HL-60 (cell line): Measurements from ENCODE around the gene SYCN.

Source experiments
- GABPA ChIP-seq: IDR thresholded peaks from 2 replicates; pipeline ENCODE4 v1.6.1; 2012; ENCODE audit warnings: low read depth
- POLR2AphosphoS5 ChIP-seq: IDR thresholded peaks from 2 replicates; pipeline ENCODE4 v1.6.1; 2012; ENCODE audit warnings: low read depth
- SPI1 ChIP-seq: IDR thresholded peaks from 2 replicates; pipeline ENCODE4 v1.6.1; 2012; ENCODE audit warnings: low read depth, mild to moderate bottlenecking, borderline replicate concordance
- TF ChIP-seq, protein P1 (sequence below): IDR thresholded peaks from one replicate; pipeline ENCODE4 v1.5.1; 2011; ENCODE audit warnings: low read length, control low read depth, inconsistent platforms; ENCODE audit not compliant: insufficient read depth
- TF ChIP-seq, protein P2 (sequence below): IDR thresholded peaks from 2 replicates; pipeline ENCODE4 v1.6.1; 2012; ENCODE audit warnings: low read depth; ENCODE audit not compliant: insufficient replicate concordance

DNA sequence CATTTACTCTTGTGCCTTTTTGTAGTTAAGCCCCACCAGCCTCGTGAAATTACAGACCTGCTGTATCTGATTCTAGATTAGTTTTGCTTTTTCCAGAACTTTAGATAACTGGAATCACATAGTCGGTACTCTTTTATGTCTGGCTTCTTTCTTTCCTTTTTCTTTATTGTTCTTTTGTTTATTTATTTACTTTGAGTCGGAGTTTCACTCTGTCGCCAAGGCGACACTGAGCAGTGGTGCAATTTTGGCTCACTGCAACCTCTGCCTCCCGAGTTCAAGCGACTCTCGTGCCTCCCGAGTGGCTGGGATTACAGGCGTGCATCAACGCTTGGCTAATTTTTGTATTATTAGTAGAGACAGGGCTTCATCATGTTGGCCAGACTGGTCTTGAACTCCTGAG is 13.3 kb downstream of the SYCN start:
- TF ChIP-seq POLR2AphosphoS5 = no peak
- TF ChIP-seq, protein P1, sequence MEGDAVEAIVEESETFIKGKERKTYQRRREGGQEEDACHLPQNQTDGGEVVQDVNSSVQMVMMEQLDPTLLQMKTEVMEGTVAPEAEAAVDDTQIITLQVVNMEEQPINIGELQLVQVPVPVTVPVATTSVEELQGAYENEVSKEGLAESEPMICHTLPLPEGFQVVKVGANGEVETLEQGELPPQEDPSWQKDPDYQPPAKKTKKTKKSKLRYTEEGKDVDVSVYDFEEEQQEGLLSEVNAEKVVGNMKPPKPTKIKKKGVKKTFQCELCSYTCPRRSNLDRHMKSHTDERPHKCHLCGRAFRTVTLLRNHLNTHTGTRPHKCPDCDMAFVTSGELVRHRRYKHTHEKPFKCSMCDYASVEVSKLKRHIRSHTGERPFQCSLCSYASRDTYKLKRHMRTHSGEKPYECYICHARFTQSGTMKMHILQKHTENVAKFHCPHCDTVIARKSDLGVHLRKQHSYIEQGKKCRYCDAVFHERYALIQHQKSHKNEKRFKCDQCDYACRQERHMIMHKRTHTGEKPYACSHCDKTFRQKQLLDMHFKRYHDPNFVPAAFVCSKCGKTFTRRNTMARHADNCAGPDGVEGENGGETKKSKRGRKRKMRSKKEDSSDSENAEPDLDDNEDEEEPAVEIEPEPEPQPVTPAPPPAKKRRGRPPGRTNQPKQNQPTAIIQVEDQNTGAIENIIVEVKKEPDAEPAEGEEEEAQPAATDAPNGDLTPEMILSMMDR = no peak
- no peak for TF ChIP-seq SPI1
- TF ChIP-seq, protein P2, sequence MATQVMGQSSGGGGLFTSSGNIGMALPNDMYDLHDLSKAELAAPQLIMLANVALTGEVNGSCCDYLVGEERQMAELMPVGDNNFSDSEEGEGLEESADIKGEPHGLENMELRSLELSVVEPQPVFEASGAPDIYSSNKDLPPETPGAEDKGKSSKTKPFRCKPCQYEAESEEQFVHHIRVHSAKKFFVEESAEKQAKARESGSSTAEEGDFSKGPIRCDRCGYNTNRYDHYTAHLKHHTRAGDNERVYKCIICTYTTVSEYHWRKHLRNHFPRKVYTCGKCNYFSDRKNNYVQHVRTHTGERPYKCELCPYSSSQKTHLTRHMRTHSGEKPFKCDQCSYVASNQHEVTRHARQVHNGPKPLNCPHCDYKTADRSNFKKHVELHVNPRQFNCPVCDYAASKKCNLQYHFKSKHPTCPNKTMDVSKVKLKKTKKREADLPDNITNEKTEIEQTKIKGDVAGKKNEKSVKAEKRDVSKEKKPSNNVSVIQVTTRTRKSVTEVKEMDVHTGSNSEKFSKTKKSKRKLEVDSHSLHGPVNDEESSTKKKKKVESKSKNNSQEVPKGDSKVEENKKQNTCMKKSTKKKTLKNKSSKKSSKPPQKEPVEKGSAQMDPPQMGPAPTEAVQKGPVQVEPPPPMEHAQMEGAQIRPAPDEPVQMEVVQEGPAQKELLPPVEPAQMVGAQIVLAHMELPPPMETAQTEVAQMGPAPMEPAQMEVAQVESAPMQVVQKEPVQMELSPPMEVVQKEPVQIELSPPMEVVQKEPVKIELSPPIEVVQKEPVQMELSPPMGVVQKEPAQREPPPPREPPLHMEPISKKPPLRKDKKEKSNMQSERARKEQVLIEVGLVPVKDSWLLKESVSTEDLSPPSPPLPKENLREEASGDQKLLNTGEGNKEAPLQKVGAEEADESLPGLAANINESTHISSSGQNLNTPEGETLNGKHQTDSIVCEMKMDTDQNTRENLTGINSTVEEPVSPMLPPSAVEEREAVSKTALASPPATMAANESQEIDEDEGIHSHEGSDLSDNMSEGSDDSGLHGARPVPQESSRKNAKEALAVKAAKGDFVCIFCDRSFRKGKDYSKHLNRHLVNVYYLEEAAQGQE = no peak
- TF ChIP-seq GABPA = no peak
